GM18870 (cell line): Measurements from ENCODE around the gene PRXL2A.
"Not testable (repeated sequence)": the region's sequence is repeated elsewhere in the genome, so short reads cannot be mapped to it uniquely, and the experiment has no call there.

Source experiments
- ATAC-seq: cut with Tn5 transposase; IDR thresholded peaks from one replicate; pipeline ENCODE4 v1.9.1; 2021; ENCODE audit warnings: moderate library complexity; ENCODE audit not compliant: unreplicated experiment

The PRXL2A gene

GRCh38 chr10:80410578-80411145 is 2.3 kb downstream of the PRXL2A start:
- no peak for ATAC-seq

GRCh38 chr10:80411267-80411668 is 2.9 kb downstream of the PRXL2A start:
- ATAC-seq, result no peak

GRCh38 chr10:80411681-80412220 is 3.4 kb downstream of the PRXL2A start:
- no peak for ATAC-seq

- no peak for ATAC-seq
Measured at GRCh38 chr10:80412486-80412885, 4.1 kb downstream of the PRXL2A start.

- no peak for ATAC-seq
Measured at GRCh38 chr10:80413271-80413996, 5.1 kb downstream of the PRXL2A start.

- ATAC-seq, result no peak
Measured at GRCh38 chr10:80414142-80414895, 6.0 kb downstream of the PRXL2A start.

GRCh38 chr10:80415734-80416478 is 7.6 kb downstream of the PRXL2A start:
- ATAC-seq, result no peak

GRCh38 chr10:80416479-80417098 is 8.2 kb downstream of the PRXL2A start:
- no peak for ATAC-seq

GRCh38 chr10:80417256-80417655 is 8.9 kb downstream of the PRXL2A start:
- ATAC-seq, result not testable (repeated sequence)

- ATAC-seq, result no peak
Measured at GRCh38 chr10:80421050-80421706, 12.8 kb downstream of the PRXL2A start.

- peak; percentile 94 for ATAC-seq
Measured at GRCh38 chr10:80421707-80422536, 13.6 kb downstream of the PRXL2A start.

- ATAC-seq, result no peak
Measured at GRCh38 chr10:80425901-80426300, 17.6 kb downstream of the PRXL2A start.

GRCh38 chr10:80427541-80427940 is 19.2 kb downstream of the PRXL2A start:
- ATAC-seq, result no peak

GRCh38 chr10:80429521-80429973 is 21.2 kb downstream of the PRXL2A start:
- ATAC-seq, result no peak

GRCh38 chr10:80433134-80433533 is 24.8 kb downstream of the PRXL2A start:
- no peak for ATAC-seq

- no peak for ATAC-seq
Measured at GRCh38 chr10:80436446-80437098, 28.2 kb downstream of the PRXL2A start.

- ATAC-seq, result no peak
Measured at GRCh38 chr10:80437227-80437626, 28.9 kb downstream of the PRXL2A start.

GRCh38 chr10:80441831-80442230 is 33.5 kb downstream of the PRXL2A start:
- no peak for ATAC-seq

- no peak for ATAC-seq
Measured at GRCh38 chr10:80442879-80443278, 34.5 kb downstream of the PRXL2A start.
